Loucy (cell line): ENCODE results near the gene HIP1.
"Not testable (repeated sequence)": the region's sequence is repeated elsewhere in the genome, so short reads cannot be mapped to it uniquely, and the experiment has no call there.

Source experiments
- H2AFZ ChIP-seq: fragments of 200-600 bp; sonication (generic); 2 replicates; pipeline ENCODE4 v1.6.0; 2016; ENCODE audit warnings: antibody characterized with exemption, mild to moderate bottlenecking, low read length, moderate library complexity
- H3F3A ChIP-seq: fragments of 200-600 bp; 2 replicates; pipeline ENCODE4 v1.6.0; 2016; ENCODE audit warnings: antibody characterized with exemption, low read depth, mild to moderate bottlenecking
- H3K27me3 ChIP-seq: fragments of 200-600 bp; sonication (generic); 2 replicates; pipeline ENCODE4 v1.6.1; 2014; ENCODE audit warnings: low read length, mild to moderate bottlenecking; ENCODE audit not compliant: insufficient read depth, poor library complexity, severe bottlenecking
- H3K36me3 ChIP-seq: fragments of 200-600 bp; sonication (generic); 2 replicates; pipeline ENCODE4 v1.6.1; 2016; ENCODE audit warnings: low read length; ENCODE audit not compliant: insufficient read depth
- H3K4me1 ChIP-seq: fragments of 200-600 bp; sonication (generic); 2 replicates; pipeline ENCODE4 v1.5.1; 2014; ENCODE audit warnings: low read length, mild to moderate bottlenecking; ENCODE audit not compliant: insufficient read depth, poor library complexity, severe bottlenecking
- H3K4me2 ChIP-seq: fragments of 200-600 bp; sonication (generic); 2 replicates; pipeline ENCODE4 v1.6.0; 2014; ENCODE audit warnings: antibody characterized with exemption, low read length, low read depth, mild to moderate bottlenecking; ENCODE audit not compliant: poor library complexity, severe bottlenecking
- H3K4me3 ChIP-seq: fragments of 200-600 bp; sonication (generic); 2 replicates; pipeline ENCODE4 v1.5.1; 2014; ENCODE audit warnings: low read length, mild to moderate bottlenecking, mixed read lengths; ENCODE audit not compliant: poor library complexity, severe bottlenecking
- H3K79me2 ChIP-seq: fragments of 200-600 bp; sonication (generic); 2 replicates; pipeline ENCODE4 v1.6.1; 2014; ENCODE audit warnings: low read length; ENCODE audit not compliant: insufficient read depth
- H3K9ac ChIP-seq: fragments of 200-600 bp; sonication (generic); 2 replicates; pipeline ENCODE4 v1.6.0; 2014; ENCODE audit warnings: mild to moderate bottlenecking, low read depth, low read length, moderate library complexity; ENCODE audit not compliant: poor library complexity, severe bottlenecking
- H3K9me2 ChIP-seq: fragments of 200-600 bp; sonication (generic); replicated peaks from 2 replicates; pipeline ENCODE4 v1.6.1; 2016; ENCODE audit warnings: low read depth, low read length, mixed read lengths
- H3K9me3 ChIP-seq: fragments of 200-600 bp; sonication (generic); 2 replicates; pipeline ENCODE4 v1.6.1; 2014; ENCODE audit warnings: mild to moderate bottlenecking, antibody characterized with exemption, low read length, low read depth; ENCODE audit not compliant: insufficient read depth
- H4K20me1 ChIP-seq: fragments of 200-600 bp; sonication (generic); 2 replicates; pipeline ENCODE4 v1.6.0; 2014; ENCODE audit warnings: antibody characterized with exemption, low read length, mild to moderate bottlenecking; ENCODE audit not compliant: insufficient read depth, poor library complexity, severe bottlenecking
- CTCF ChIP-seq: fragments of 200-600 bp; sonication (generic); conservative IDR thresholded peaks from 2 replicates; pipeline ENCODE4 v1.5.1; 2014; ENCODE audit warnings: mild to moderate bottlenecking, antibody characterized with exemption, low read length
- EZH2phosphoT487 ChIP-seq: fragments of 200-600 bp; IDR thresholded peaks from 2 replicates; pipeline ENCODE4 v1.6.1; 2018; ENCODE audit warnings: antibody characterized with exemption, mild to moderate bottlenecking, moderate library complexity, borderline replicate concordance

HIP1 gene

GRCh38 chr7:75694638-75695399, 43.9 kb downstream of the HIP1 start:
- H2AFZ ChIP-seq: no peak overlapping the region
- no peaks in the 10 kb centered on the region for H3K36me3 ChIP-seq
- H3K4me1 ChIP-seq: no peaks in the 10 kb centered on the region
- H4K20me1 ChIP-seq: no peaks in the 10 kb centered on the region
- H3K27me3 ChIP-seq: no peaks in the 10 kb centered on the region
- no peaks in the 10 kb centered on the region for H3K9me2 ChIP-seq
- no peaks in the 10 kb centered on the region for H3K79me2 ChIP-seq
- H3K9ac ChIP-seq: no peak overlapping the region
- H3K4me3 ChIP-seq: no peak overlapping the region
- TF ChIP-seq EZH2phosphoT487 (no peak), CTCF (no peak)
- no peaks in the 10 kb centered on the region for H3K9me3 ChIP-seq
- no peak overlapping the region for H3K4me2 ChIP-seq
- no peaks in the 10 kb centered on the region for H3F3A ChIP-seq

GRCh38 chr7:75693668-75694067, 45.1 kb downstream of the HIP1 start:
- H2AFZ ChIP-seq, H3K27me3 ChIP-seq, H3K9ac ChIP-seq, H3K36me3 ChIP-seq, H3K9me2 ChIP-seq, H4K20me1 ChIP-seq, H3K79me2 ChIP-seq, H3F3A ChIP-seq, H3K4me1 ChIP-seq, H3K9me3 ChIP-seq, H3K4me3 ChIP-seq, H3K4me2 ChIP-seq: not testable (repeated sequence)

GRCh38 chr7:75691793-75692543, 46.8 kb downstream of the HIP1 start:
- Histone ChIP-seq H3K4me1 (no peaks in the 10 kb centered on the region), H4K20me1 (no peaks in the 10 kb centered on the region)

More at GRCh38 chr7:75691793-75692543, 46.8 kb downstream of the HIP1 start:
- Histone ChIP-seq H3K36me3 (no peaks in the 10 kb centered on the region), H3K4me3 (no peak overlapping the region), H3K79me2 (no peaks in the 10 kb centered on the region), H3K4me2 (no peak overlapping the region), H3K9ac (no peak overlapping the region), H2AFZ (no peak overlapping the region), H3K9me3 (no peaks in the 10 kb centered on the region), H3K27me3 (no peaks in the 10 kb centered on the region), H3K9me2 (no peaks in the 10 kb centered on the region), H3F3A (no peaks in the 10 kb centered on the region)
- TF ChIP-seq EZH2phosphoT487: no peak
- no peak for TF ChIP-seq CTCF
